A673 (cell line): ENCODE measurements around the gene C2orf76.

Experiments
- CTCF ChIP-seq: fragments of 300-800, 200-600 bp; sonication (generic); conservative IDR thresholded peaks from 2 replicates; pipeline ENCODE4 v1.5.1; 2017; ENCODE audit warnings: low read depth, mild to moderate bottlenecking, antibody characterized with exemption, low read length, moderate library complexity, mixed read lengths
- EZH2 ChIP-seq: fragments of 200-600 bp; sonication (generic); IDR thresholded peaks from 2 replicates; pipeline ENCODE4 v1.6.1; 2017; ENCODE audit warnings: borderline replicate concordance, low read depth, mild to moderate bottlenecking, mixed read lengths, antibody characterized with exemption, low read length; ENCODE audit not compliant: poor library complexity, severe bottlenecking

GRCh38 chr2:119264781-119265692, 101.6 kb downstream of the C2orf76 start:
- TF ChIP-seq CTCF = peak; percentile 84
- no peak for TF ChIP-seq EZH2
